ENCODE measurements around the gene METTL8.
"Not testable (repeated sequence)": the region's sequence is repeated elsewhere in the genome, so short reads cannot be mapped to it uniquely, and the experiment has no call there.

The METTL8 gene

GRCh38 chr2:171399292-171399691 is 34.5 kb downstream of the METTL8 start:
- DNase-seq (ENCODE audit: low spot score) = no peak

- no peak for DNase-seq (ENCODE audit: low spot score)
Observed at GRCh38 chr2:171394164-171394740, 39.5 kb downstream of the METTL8 start.

GRCh38 chr2:171393487-171393886 is 40.3 kb downstream of the METTL8 start:
- DNase-seq (ENCODE audit: low spot score) = no peak

- DNase-seq (ENCODE audit: low spot score) = no peak
Observed at GRCh38 chr2:171391532-171391931, 42.3 kb downstream of the METTL8 start.

GRCh38 chr2:171390941-171391516 is 42.8 kb downstream of the METTL8 start:
- DNase-seq (ENCODE audit: low spot score) = peak; percentile 83

GRCh38 chr2:171389780-171390179 is 44.0 kb downstream of the METTL8 start:
- DNase-seq (ENCODE audit: low spot score) = no peak

- no peak for DNase-seq (ENCODE audit: low spot score)
Observed at GRCh38 chr2:171389325-171389724, 44.5 kb downstream of the METTL8 start.

GRCh38 chr2:171387052-171387451 is 46.7 kb downstream of the METTL8 start:
- DNase-seq (ENCODE audit: low spot score) = no peak

GRCh38 chr2:171386627-171387026 is 47.2 kb downstream of the METTL8 start:
- no peak for DNase-seq (ENCODE audit: low spot score)

GRCh38 chr2:171383134-171383533 is 50.7 kb downstream of the METTL8 start:
- DNase-seq (ENCODE audit: low spot score) = no peak

GRCh38 chr2:171382175-171382574 is 51.6 kb downstream of the METTL8 start:
- not testable (repeated sequence) for DNase-seq (ENCODE audit: low spot score)

GRCh38 chr2:171377852-171378251 is 55.9 kb downstream of the METTL8 start:
- not testable (repeated sequence) for DNase-seq (ENCODE audit: low spot score)

GRCh38 chr2:171367692-171368091 is 66.1 kb downstream of the METTL8 start:
- DNase-seq (ENCODE audit: low spot score) = no peak

- no peak for DNase-seq (ENCODE audit: low spot score)
Observed at GRCh38 chr2:171365778-171366177, 68.0 kb downstream of the METTL8 start.

- DNase-seq (ENCODE audit: low spot score) = no peak
Observed at GRCh38 chr2:171365232-171365631, 68.6 kb downstream of the METTL8 start.

GRCh38 chr2:171362396-171362795 is 71.4 kb downstream of the METTL8 start:
- DNase-seq (ENCODE audit: low spot score) = no peak

GRCh38 chr2:171360905-171361304 is 72.9 kb downstream of the METTL8 start:
- DNase-seq (ENCODE audit: low spot score) = no peak

- not testable (repeated sequence) for DNase-seq (ENCODE audit: low spot score)
Observed at GRCh38 chr2:171353746-171354145, 80.0 kb downstream of the METTL8 start.

- no peak for DNase-seq (ENCODE audit: low spot score)
Observed at GRCh38 chr2:171348056-171348455, 85.7 kb downstream of the METTL8 start.

- DNase-seq (ENCODE audit: low spot score) = no peak
Observed at GRCh38 chr2:171347591-171348032, 86.2 kb downstream of the METTL8 start.

- peak; percentile 24 for DNase-seq (ENCODE audit: low spot score)
Observed at GRCh38 chr2:171346723-171347557, 86.8 kb downstream of the METTL8 start.

- DNase-seq (ENCODE audit: low spot score) = no peak
Observed at GRCh38 chr2:171345971-171346722, 87.6 kb downstream of the METTL8 start.

Data from activated CD4-positive, alpha-beta T cell treated with anti-CD3 and anti-CD28 coated beads, Interleukin-2, Interleukin-4, amounts not matched to agents 100 ng/mL and 50 ng/mL, durations not matched to agents 16 hours and 8 hours (primary cell).